HCT116 (cell line): Measurements from ENCODE around the gene SAA2. TPM values are rescaled to one million over a fixed set of nuclear protein-coding genes. Genes with fewer than 3 reads are reported as not detected.

Experiments used
- ATAC-seq: fragments of 200-7000 bp; cut with Tn5 transposase; 2 replicates; pipeline ENCODE4 v1.9.1; 2020; ENCODE audit warnings: mild to moderate bottlenecking, moderate library complexity
- BruUV-seq: library from RNA; stranded (reverse); fragments of 400-500 nt; replicated peaks from 2 replicates; lab custom pipeline; 2021; lab: Mats Ljungman, UMichigan
- CTCF ChIA-PET: fragments of 300-600 bp; sonication (Branson Sonifier 250); formaldehyde crosslinking; loops from one replicate; lab custom pipeline; 2021; ENCODE audit warnings: antibody characterized with exemption; lab: Charles Lee
- POLR2A ChIA-PET: fragments of 300-600, 350-600 bp; sonication (Branson Sonifier 250); formaldehyde crosslinking; loops from one replicate; lab custom pipeline; 2021; ENCODE audit warnings: antibody characterized with exemption; lab: Charles Lee
- RAD21 ChIA-PET, 2 experiments: fragments of 300-600 bp; sonication (Branson Sonifier 250); formaldehyde crosslinking; loops; one replicate each; lab custom pipeline; 2023; ENCODE audit warnings: low total read pairs in 2 of 2; ENCODE audit not compliant: uncharacterized antibody in 2 of 2, unreplicated experiment in 2 of 2, low non-redundant PET in 1 of 2; lab: Charles Lee
- DNase-seq: peaks from one replicate; pipeline ENCODE4 v3.0.0-alpha.2; 2010; ENCODE audit warnings: low read depth, low spot score
- H2AFZ ChIP-seq: fragments of 200-600 bp; shearing (Covaris generic), sonication (generic); 2 replicates; pipeline ENCODE4 v1.6.1; 2017; ENCODE audit warnings: low read depth, mixed run types, mixed read lengths, antibody characterized with exemption, low read length; ENCODE audit not compliant: poor library complexity, severe bottlenecking
- H3K27ac ChIP-seq: 2 replicates; pipeline ENCODE4 v1.5.1; 2012; ENCODE audit warnings: low read depth, low read length
- H3K27me3 ChIP-seq: fragments of 200-600 bp; sonication (generic); 2 replicates; pipeline ENCODE4 v1.6.1; 2016; ENCODE audit warnings: mixed run types, low read length, mixed read lengths; ENCODE audit not compliant: insufficient read depth
- H3K36me3 ChIP-seq, 2 experiments: fragments of 200-500 bp in 1 of 2; fragments of 200-600 bp in 1 of 2; sonication (Bioruptor generic) in 1 of 2; sonication (generic) in 1 of 2; 2 replicates each; pipeline versions ENCODE4 v1.5.1 to v1.6.1; 2014 to 2016; ENCODE audit warnings: low read length in 2 of 2, inconsistent platforms in 1 of 2, mixed read lengths in 1 of 2, mixed run types in 1 of 2; ENCODE audit not compliant: insufficient read depth in 2 of 2, control insufficient read depth in 1 of 2
- H3K4me1 ChIP-seq, 2 experiments: fragments of 200-600 bp in 1 of 2; sonication (generic) in 1 of 2; 2 replicates each; pipeline versions ENCODE4 v1.5.1 to v1.6.1; 2012 to 2017; ENCODE audit warnings: low read length in 2 of 2, inconsistent platforms in 1 of 2, mild to moderate bottlenecking in 1 of 2, mixed read lengths in 1 of 2, mixed run types in 1 of 2, moderate library complexity in 1 of 2; ENCODE audit not compliant: insufficient read depth in 2 of 2, control insufficient read depth in 1 of 2
- H3K4me2 ChIP-seq: fragments of 200-600 bp; sonication (generic); 2 replicates; pipeline ENCODE4 v1.6.1; 2017; ENCODE audit warnings: mixed run types, low read length, mixed read lengths
- H3K4me3 ChIP-seq, 2 experiments: fragments of 200-600 bp in 1 of 2; sonication (generic) in 1 of 2; replicated peaks in 1 of 2; 2 replicates each; pipeline ENCODE4 v1.5.1; 2011 to 2016; ENCODE audit warnings: low read length in 2 of 2, control low read depth in 1 of 2, low read depth in 1 of 2, mild to moderate bottlenecking in 1 of 2, mixed read lengths in 1 of 2, mixed run types in 1 of 2
- H3K79me2 ChIP-seq: fragments of 200-600 bp; sonication (generic); 2 replicates; pipeline ENCODE4 v1.6.1; 2017; ENCODE audit warnings: mild to moderate bottlenecking, mixed run types, low read length, moderate library complexity, mixed read lengths; ENCODE audit not compliant: insufficient read depth
- H3K9ac ChIP-seq: fragments of 200-600 bp; sonication (generic); 2 replicates; pipeline ENCODE4 v1.6.1; 2016; ENCODE audit warnings: low read length, mixed read lengths
- H3K9me2 ChIP-seq: fragments of 200-600 bp; sonication (generic), shearing (Covaris generic); 2 replicates; pipeline ENCODE4 v1.6.1; 2017; ENCODE audit warnings: mixed run types, mild to moderate bottlenecking, moderate library complexity; ENCODE audit not compliant: insufficient read depth
- H3K9me3 ChIP-seq, 2 experiments: fragments of 200-500 bp in 1 of 2; fragments of 200-600 bp in 1 of 2; sonication (Bioruptor generic) in 1 of 2; sonication (generic) in 1 of 2; 2 replicates each; pipeline ENCODE4 v1.6.1; 2014 to 2017; ENCODE audit warnings: low read length in 2 of 2, mixed read lengths in 2 of 2, inconsistent platforms in 1 of 2, low read depth in 1 of 2, mild to moderate bottlenecking in 1 of 2, mixed run types in 1 of 2, moderate library complexity in 1 of 2; ENCODE audit not compliant: control insufficient read depth in 1 of 2, insufficient read depth in 1 of 2
- H4K20me1 ChIP-seq: fragments of 200-600 bp; sonication (generic), shearing (Covaris generic); 2 replicates; pipeline ENCODE4 v1.6.1; 2017; ENCODE audit warnings: mixed run types, mild to moderate bottlenecking, moderate library complexity; ENCODE audit not compliant: insufficient read depth
- CBX3 ChIP-seq: IDR thresholded peaks from 2 replicates; pipeline ENCODE4 v1.6.1; 2012; ENCODE audit warnings: low read depth
- EGR1 ChIP-seq: IDR thresholded peaks from 2 replicates; pipeline ENCODE4 v1.6.1; 2012; ENCODE audit warnings: low read depth
- ELF1 ChIP-seq: IDR thresholded peaks from 2 replicates; pipeline ENCODE4 v1.6.1; 2012; ENCODE audit warnings: low read depth, borderline replicate concordance
- EZH2 ChIP-seq: fragments of 200-600 bp; sonication (generic); IDR thresholded peaks from 2 replicates; pipeline ENCODE4 v1.6.1; 2017; ENCODE audit warnings: antibody characterized with exemption, mixed run types
- EZH2phosphoT487 ChIP-seq: fragments of 200-600 bp; IDR thresholded peaks from 2 replicates; pipeline ENCODE4 v1.6.1; 2018; ENCODE audit warnings: antibody characterized with exemption, borderline replicate concordance
- POLR2A ChIP-seq: IDR thresholded peaks from 2 replicates; pipeline ENCODE4 v1.7.0; 2011; ENCODE audit warnings: borderline replicate concordance; ENCODE audit not compliant: insufficient read depth, insufficient read length; ENCODE audit errors: extremely low read depth
- RAD21 ChIP-seq: IDR thresholded peaks from 2 replicates; pipeline ENCODE4 v1.6.1; 2012; ENCODE audit warnings: low read depth, mild to moderate bottlenecking
- SIN3A ChIP-seq: IDR thresholded peaks from 2 replicates; pipeline ENCODE4 v1.6.1; 2012; ENCODE audit warnings: low read depth
- SP1 ChIP-seq: IDR thresholded peaks from 2 replicates; pipeline ENCODE4 v1.6.1; 2012; ENCODE audit warnings: low read depth
- SRF ChIP-seq: IDR thresholded peaks from 2 replicates; pipeline ENCODE4 v1.6.1; 2012; ENCODE audit warnings: low read depth
- TCF7L2 ChIP-seq: IDR thresholded peaks from 2 replicates; pipeline ENCODE4 v1.7.0; 2011; ENCODE audit warnings: borderline replicate concordance, inconsistent platforms; ENCODE audit not compliant: insufficient read depth, insufficient read length; ENCODE audit errors: extremely low read depth
- YY1 ChIP-seq: IDR thresholded peaks from 2 replicates; pipeline ENCODE4 v1.6.1; 2011; ENCODE audit warnings: low read length, low read depth, moderate library complexity, mild to moderate bottlenecking; ENCODE audit not compliant: insufficient replicate concordance; ENCODE audit errors: extremely low read depth
- ZFX ChIP-seq: fragments of 450-650 bp; IDR thresholded peaks from 2 replicates; pipeline ENCODE4 v1.6.1; 2017
- ZNF274 ChIP-seq: fragments of 200-500 bp; sonication (Bioruptor generic); IDR thresholded peaks from 2 replicates; pipeline ENCODE4 v1.6.1; 2014; ENCODE audit warnings: mild to moderate bottlenecking, low read depth, low read length, inconsistent platforms
- intact Hi-C: fragments of 100-400 bp; cut with micrococcal nuclease; formaldehyde crosslinking; loops from 2 replicates; pipeline ENCODE4 v1.10.0; 2022
- total RNA-seq: library from RNA; stranded (reverse); gene quantifications from one replicate; pipeline ENCODE4 v1.2.1, GENCODE V29; 2021; ENCODE audit not compliant: unreplicated experiment
- TF ChIP-seq, protein P1 (sequence below): IDR thresholded peaks from 2 replicates; pipeline ENCODE4 v1.6.1; 2012
- TF ChIP-seq, protein P2 (sequence below): IDR thresholded peaks from 2 replicates; pipeline ENCODE4 v1.6.1; 2012
- TF ChIP-seq, protein P3 (sequence below): IDR thresholded peaks from 2 replicates; pipeline ENCODE4 v1.6.1; 2012; ENCODE audit warnings: low read depth

Gene SAA2
- total RNA-seq, 1 experiment from 2014 or later = 5.2 TPM

DNA sequence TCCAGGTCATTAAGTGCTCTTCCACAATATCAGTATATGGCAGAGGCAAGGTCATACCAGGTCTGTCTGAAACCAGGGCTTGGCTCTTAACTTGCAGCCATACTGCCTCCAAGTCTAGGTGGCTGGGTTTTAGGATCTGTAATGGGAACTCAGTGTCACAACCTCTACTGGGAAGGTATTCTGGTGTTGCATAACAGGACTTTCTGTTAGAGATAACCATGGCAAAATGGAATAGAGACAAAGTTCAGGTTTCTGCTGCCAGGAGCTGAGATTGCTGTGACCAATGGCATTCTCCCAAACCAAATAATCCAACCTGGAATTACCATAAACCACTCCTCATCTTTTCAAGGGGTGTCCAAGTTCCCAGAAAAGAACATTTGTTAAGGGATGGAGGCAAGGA, 10.8 kb upstream of the SAA2 start:
- no peaks in the 10 kb centered on the region for H3K79me2 ChIP-seq
- H3K4me1 ChIP-seq = no peaks in the 10 kb centered on the region
- ChIA-PET CTCF (no interaction called here), POLR2A (no interaction called here)
- H3K27me3 ChIP-seq = no peaks in the 10 kb centered on the region
- no TSS peak for BruUV-seq
- H2AFZ ChIP-seq = no peak overlapping the region
- ATAC-seq = no peak
- no peaks in the 10 kb centered on the region for H3K9me2 ChIP-seq
- no peak overlapping the region for H3K27ac ChIP-seq
- H4K20me1 ChIP-seq = no peaks in the 10 kb centered on the region
- TF ChIP-seq POLR2A (no peak), EGR1 (no peak), SRF (no peak), ZNF274 (no peak), CBX3 (no peak), SIN3A (no peak), ZFX (no peak), ELF1 (no peak), RAD21 (no peak), EZH2 (no peak), SP1 (no peak), EZH2phosphoT487 (no peak), TCF7L2 (no peak), YY1 (no peak)
- TF ChIP-seq, protein P1, sequence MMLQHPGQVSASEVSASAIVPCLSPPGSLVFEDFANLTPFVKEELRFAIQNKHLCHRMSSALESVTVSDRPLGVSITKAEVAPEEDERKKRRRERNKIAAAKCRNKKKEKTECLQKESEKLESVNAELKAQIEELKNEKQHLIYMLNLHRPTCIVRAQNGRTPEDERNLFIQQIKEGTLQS = no peak
- TF ChIP-seq, protein P2, sequence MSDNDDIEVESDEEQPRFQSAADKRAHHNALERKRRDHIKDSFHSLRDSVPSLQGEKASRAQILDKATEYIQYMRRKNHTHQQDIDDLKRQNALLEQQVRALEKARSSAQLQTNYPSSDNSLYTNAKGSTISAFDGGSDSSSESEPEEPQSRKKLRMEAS = no peak
- TF ChIP-seq, protein P3, sequence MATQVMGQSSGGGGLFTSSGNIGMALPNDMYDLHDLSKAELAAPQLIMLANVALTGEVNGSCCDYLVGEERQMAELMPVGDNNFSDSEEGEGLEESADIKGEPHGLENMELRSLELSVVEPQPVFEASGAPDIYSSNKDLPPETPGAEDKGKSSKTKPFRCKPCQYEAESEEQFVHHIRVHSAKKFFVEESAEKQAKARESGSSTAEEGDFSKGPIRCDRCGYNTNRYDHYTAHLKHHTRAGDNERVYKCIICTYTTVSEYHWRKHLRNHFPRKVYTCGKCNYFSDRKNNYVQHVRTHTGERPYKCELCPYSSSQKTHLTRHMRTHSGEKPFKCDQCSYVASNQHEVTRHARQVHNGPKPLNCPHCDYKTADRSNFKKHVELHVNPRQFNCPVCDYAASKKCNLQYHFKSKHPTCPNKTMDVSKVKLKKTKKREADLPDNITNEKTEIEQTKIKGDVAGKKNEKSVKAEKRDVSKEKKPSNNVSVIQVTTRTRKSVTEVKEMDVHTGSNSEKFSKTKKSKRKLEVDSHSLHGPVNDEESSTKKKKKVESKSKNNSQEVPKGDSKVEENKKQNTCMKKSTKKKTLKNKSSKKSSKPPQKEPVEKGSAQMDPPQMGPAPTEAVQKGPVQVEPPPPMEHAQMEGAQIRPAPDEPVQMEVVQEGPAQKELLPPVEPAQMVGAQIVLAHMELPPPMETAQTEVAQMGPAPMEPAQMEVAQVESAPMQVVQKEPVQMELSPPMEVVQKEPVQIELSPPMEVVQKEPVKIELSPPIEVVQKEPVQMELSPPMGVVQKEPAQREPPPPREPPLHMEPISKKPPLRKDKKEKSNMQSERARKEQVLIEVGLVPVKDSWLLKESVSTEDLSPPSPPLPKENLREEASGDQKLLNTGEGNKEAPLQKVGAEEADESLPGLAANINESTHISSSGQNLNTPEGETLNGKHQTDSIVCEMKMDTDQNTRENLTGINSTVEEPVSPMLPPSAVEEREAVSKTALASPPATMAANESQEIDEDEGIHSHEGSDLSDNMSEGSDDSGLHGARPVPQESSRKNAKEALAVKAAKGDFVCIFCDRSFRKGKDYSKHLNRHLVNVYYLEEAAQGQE = no peak
- TF ChIP-seq, all 23 proteins: peak for 0
- Histone ChIP-seq H3K9me3 (no peaks in the 10 kb centered on the region), H3K9ac (no peak overlapping the region), H3K4me3 (no peak overlapping the region), H3K36me3 (no peaks in the 10 kb centered on the region), H3K4me2 (no peak overlapping the region)
- RAD21 ChIA-PET = interaction anchor here in 1 of 2 experiments (0.6 kb wide), 1 partner anchor 96 kb away, joined by 5 read pairs; no protein-coding TSS in a partner anchor
- intact Hi-C loops = no loop called here
- no peak for DNase-seq
